Measurements from ENCODE around the gene EHMT2. TPM values are rescaled to one million over a fixed set of nuclear protein-coding genes. Genes with fewer than 3 reads are reported as not detected.
"Not testable (repeated sequence)": the region's sequence is repeated elsewhere in the genome, so short reads cannot be mapped to it uniquely, and the experiment has no call there.

The EHMT2 gene
- total RNA-seq (2014; rRNA removed; shearing (Covaris generic)) = 38.6 and 46.1 TPM in 2 replicates

DNA sequence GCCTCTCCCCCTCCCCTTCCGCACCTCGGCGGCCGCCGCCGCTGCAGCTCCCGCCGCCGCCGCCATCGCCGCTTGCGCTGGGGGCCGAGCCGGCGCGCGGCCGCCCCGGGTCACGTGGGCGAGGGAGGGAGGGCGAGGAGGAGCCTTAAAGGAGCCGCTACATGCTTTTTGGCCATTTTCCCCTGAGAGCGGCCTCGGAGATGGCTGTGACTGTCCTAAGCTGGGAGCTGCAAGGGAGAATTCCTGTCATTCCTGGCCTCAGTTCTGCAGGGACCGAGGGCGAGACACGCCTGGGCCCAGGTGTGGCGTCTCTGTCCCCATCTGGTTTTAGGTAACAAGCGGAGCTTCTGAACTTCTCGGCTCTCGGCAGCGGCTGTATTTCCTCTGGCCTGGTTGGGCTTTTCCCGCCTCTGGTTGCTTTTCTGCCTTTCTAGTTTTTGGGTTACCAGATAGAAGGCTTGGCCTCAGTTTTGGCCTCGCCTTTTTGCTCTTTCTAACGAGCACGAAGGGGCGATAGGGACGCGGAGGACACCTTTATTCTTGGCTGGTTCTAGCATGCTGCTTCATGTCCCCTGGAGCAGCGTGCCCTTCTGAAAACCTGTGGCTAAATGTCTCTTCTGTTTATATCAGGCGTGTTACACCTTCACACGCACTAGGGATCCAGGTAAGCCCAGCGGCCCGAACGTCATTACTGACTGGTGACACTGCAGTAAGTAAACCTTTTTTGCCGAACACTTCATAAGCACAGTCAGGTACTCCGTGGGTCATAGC is at the start of gene EHMT2:
EHMT2 (minus strand) TSS at position 87 of the 771 bp plus-strand sequence; CDS start at position 66, 21 bp downstream.
- DNase-seq (ENCODE audit: low read depth) = peak; percentile 79

- DNase-seq (ENCODE audit: low read depth) = no peak
Measured at GRCh38 chr6:31947070-31947675, 49.7 kb upstream of the EHMT2 start.

GRCh38 chr6:31946370-31946885 is 48.9 kb upstream of the EHMT2 start:
- DNase-seq (ENCODE audit: low read depth) = no peak

DNA sequence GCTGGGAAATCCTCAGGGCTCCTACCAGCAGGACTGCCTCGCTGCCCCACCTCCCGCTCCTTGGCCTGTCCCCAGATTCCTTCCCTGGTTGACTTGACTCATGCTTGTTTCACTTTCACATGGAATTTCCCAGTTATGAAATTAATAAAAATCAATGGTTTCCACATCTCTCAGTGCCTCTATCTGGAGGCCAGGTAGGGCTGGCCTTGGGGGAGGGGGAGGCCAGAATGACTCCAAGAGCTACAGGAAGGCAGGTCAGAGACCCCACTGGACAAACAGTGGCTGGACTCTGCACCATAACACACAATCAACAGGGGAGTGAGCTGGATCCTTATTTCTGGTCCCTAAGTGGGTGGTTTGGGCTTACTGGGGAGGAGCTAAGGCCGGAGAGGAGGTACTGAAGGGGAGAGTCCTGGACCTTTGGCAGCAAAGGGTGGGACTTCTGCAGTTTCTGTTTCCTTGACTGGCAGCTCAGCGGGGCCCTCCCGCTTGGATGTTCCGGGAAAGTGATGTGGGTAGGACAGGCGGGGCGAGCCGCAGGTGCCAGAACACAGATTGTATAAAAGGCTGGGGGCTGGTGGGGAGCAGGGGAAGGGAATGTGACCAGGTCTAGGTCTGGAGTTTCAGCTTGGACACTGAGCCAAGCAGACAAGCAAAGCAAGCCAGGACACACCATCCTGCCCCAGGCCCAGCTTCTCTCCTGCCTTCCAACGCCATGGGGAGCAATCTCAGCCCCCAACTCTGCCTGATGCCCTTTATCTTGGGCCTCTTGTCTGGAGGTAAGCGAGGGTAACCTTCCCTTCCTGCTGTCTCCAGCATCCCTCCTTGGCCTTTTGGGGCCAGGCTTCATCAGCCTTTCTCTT is 48.2 kb upstream of the EHMT2 start, which contains the start of gene CFB:
CFB (plus strand) TSS at position 589 of the 863 bp plus-strand sequence; CDS start at position 716, 127 bp downstream.
- DNase-seq (ENCODE audit: low read depth) = peak; percentile 85

DNA sequence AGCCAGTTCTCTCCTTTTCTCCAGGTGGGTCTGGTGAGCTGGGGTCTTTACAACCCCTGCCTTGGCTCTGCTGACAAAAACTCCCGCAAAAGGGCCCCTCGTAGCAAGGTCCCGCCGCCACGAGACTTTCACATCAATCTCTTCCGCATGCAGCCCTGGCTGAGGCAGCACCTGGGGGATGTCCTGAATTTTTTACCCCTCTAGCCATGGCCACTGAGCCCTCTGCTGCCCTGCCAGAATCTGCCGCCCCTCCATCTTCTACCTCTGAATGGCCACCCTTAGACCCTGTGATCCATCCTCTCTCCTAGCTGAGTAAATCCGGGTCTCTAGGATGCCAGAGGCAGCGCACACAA is 47.6 kb upstream of the EHMT2 start:
- no peak for DNase-seq (ENCODE audit: low read depth)

DNA sequence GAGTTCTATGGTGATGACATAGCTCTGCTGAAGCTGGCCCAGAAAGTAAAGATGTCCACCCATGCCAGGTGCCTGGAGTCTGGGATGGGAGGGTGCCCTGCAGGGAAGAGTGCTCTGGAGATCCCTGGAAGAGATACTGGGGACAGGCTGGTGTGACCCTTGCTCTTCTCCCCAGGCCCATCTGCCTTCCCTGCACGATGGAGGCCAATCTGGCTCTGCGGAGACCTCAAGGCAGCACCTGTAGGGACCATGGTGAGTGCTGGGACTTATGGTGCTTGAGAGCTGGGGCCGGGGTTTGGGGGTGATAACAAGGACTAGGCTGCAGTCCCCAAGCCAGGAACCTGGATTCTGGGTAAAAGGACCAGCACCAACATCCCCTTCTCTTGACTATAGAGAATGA is 46.2 kb upstream of the EHMT2 start:
- no peak for DNase-seq (ENCODE audit: low read depth)

DNA sequence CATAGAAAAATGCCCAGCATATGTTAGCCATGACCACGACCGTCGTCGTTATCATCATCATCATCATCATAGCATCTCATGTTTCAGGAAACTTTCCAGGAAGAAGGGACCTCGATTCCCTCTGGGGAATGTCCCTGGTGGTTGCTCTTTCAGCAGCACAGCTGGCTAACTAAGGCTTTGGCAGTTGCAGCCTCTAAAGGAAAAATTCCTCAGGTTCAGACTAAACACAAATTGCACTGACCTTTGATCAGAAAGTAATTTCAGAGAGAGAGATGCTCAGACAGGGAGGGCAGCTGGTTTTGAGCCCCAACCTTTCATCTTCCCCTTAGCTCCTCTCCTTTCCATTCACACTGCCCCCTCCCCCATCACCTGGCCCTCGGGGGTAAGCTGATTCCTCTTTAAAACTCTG is 42.8 kb upstream of the EHMT2 start:
- peak; percentile 65 for DNase-seq (ENCODE audit: low read depth)

GRCh38 chr6:31935823-31936222 is 38.3 kb upstream of the EHMT2 start:
- no peak for DNase-seq (ENCODE audit: low read depth)

DNA sequence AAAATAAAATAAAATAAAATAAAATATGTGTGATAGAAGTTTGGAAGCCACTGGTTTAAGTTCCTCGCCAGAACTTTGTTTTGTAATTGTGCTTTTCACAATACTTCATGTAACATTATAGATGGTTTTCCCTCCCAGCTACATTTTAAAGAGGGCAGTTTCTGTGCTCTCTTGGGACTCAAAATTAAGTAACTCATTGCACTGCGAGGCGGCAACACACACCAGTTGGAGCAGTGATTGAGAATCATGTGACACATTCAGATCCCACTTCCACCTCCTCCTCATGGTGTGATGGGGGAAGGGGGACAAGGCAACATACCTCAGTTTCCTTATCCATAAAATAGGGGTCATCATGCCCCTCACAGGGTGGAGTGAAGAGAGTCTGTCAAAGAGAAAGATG is 37.5 kb upstream of the EHMT2 start:
- no peak for DNase-seq (ENCODE audit: low read depth)

DNA sequence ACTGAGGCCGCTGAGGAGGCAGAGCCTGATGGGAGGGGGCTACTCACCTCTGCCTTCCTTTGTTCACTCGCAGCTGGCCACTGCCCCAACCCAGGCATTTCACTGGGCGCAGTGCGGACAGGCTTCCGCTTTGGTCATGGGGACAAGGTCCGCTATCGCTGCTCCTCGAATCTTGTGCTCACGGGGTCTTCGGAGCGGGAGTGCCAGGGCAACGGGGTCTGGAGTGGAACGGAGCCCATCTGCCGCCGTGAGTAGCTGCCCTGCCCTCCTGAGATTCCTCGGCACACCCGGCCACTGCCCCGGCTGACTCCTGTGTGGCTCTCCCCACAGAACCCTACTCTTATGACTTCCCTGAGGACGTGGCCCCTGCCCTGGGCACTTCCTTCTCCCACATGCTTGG is 36.0 kb upstream of the EHMT2 start:
- no peak for DNase-seq (ENCODE audit: low read depth)

DNA sequence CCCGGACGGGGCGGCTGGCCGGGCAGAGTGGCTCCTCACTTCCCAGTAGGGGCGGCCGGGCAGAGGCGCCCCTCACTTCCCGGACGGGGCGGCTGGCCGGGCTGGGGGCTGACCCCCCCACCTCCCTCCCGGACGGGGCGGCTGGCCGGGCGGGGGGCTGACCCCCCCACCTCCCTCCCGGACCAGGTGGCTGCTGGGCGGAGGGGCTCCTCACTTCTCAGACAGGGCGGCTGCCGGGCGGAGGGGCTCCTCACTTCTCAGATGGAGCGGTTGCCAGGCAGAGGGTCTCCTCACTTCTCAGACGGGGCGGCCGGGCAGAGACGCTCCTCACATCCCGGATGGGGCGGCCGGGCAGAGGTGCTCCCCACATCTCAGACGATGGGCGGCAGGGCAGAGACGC is 34.6 kb upstream of the EHMT2 start:
- DNase-seq (ENCODE audit: low read depth) = not testable (repeated sequence)

- DNase-seq (ENCODE audit: low read depth) = no peak
Measured at GRCh38 chr6:31930962-31931361, 33.5 kb upstream of the EHMT2 start.

GRCh38 chr6:31928672-31928939 is 31.1 kb upstream of the EHMT2 start:
- DNase-seq (ENCODE audit: low read depth) = no peak

- DNase-seq (ENCODE audit: low read depth) = no peak
Measured at GRCh38 chr6:31927863-31928671, 30.6 kb upstream of the EHMT2 start.

DNA sequence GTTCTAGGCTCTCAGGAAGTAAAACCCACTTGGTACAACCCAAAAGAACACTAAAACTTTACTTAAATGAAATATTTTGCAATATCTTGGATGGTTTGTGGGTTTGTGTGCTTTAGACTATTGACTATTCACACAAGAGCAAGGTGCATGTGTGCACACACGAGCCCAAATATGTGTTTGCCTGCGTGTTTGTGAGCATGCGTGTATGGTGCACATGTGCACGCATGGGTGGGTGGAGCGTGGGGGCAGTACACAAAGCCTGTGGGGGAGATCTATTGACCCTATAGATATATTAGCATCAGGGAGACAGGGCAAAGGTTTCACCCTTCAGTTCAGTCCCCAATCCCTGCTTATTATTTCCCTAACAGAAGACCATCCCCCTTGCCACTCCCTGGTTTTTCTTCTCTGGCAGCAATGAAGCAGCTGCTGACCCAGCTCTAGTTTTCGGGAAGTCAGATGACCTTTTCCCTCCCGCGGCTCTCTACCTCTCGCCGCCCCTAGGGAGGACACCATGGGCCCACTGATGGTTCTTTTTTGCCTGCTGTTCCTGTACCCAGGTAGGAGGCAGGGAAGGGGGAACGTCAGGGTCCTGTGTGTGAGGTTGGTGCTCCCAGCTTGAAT is 29.9 kb upstream of the EHMT2 start, which contains the start of gene C2:
C2 (plus strand) TSS at position 476 of the 621 bp plus-strand sequence; CDS start at position 512, 36 bp downstream.
- no peak for DNase-seq (ENCODE audit: low read depth)

- no peak for DNase-seq (ENCODE audit: low read depth)
Measured at GRCh38 chr6:31922942-31923341, 25.4 kb upstream of the EHMT2 start.

DNA sequence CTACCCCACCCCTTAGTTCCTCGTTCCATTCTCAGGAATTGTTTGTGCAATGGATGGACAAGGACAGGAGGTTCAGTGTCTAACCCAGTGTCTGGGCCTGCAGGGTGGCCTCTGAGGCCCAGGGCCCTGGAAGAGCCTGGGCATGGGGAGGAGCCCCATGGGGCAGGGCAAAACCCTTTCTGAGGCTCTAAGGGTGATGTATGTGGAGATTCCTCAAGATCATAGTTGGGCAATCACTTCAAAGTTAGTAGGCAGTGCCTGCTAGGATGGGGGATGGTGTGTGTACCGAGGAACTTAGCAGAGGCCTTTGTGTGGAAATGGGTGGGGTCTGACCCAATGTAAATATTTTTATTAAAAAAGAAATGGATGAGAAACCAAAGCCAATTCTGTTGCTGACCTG is 23.3 kb upstream of the EHMT2 start:
- DNase-seq (ENCODE audit: low read depth) = no peak

DNA sequence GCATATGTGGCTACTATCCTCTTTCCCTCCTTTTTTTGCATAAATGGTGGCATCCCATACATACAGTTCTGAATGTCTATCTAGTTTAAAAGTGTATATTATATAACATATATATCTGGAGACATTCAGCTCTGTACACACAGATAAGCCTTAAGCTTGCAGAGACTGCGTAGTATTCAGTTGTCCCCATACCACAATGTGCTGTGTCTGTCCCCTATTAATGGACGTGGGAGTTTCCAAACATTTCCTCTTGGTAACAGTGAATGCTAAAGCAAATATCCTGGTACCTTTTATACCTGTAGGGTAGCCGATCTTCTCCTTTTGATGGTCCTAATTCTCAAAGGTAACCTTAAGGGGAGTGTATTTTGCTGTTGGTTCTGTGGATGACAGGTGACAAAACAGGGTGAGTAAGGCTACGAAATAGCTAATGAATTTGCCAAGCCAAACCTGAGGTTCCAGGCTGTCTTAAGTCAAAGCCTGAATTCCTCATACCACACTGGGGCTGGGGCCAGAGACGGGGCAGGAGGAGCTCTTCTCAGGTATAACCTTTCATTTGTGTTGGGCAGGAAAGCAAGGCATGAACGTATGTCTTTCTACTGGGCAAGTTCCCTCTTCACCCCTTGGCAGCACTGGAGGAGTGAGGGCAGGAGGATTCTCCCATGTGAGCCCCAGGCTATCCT is 22.3 kb upstream of the EHMT2 start:
- no peak for DNase-seq (ENCODE audit: low read depth)

GRCh38 chr6:31918069-31918720 is 20.7 kb upstream of the EHMT2 start:
- DNase-seq (ENCODE audit: low read depth) = no peak

- DNase-seq (ENCODE audit: low read depth) = no peak
Measured at GRCh38 chr6:31915756-31916155, 18.3 kb upstream of the EHMT2 start.

Measured in RPMI7951 (cell line).